SU-DHL-6 (cell line): Measurements from ENCODE around the gene GARIN5B.

Experiments
- CTCF ChIP-seq: fragments of 200-600 bp; sonication (generic); IDR thresholded peaks from one replicate; pipeline ENCODE4 v1.5.1; 2017; ENCODE audit warnings: antibody characterized with exemption, mild to moderate bottlenecking, low read length, moderate library complexity; ENCODE audit not compliant: insufficient read depth, poor library complexity, severe bottlenecking
- EZH2phosphoT487 ChIP-seq: fragments of 200-600 bp; sonication (generic), shearing (Covaris generic); conservative IDR thresholded peaks from 2 replicates; pipeline ENCODE4 v1.6.1; 2018; ENCODE audit warnings: mild to moderate bottlenecking, antibody characterized with exemption, low read length, moderate library complexity, mixed read lengths

DNA sequence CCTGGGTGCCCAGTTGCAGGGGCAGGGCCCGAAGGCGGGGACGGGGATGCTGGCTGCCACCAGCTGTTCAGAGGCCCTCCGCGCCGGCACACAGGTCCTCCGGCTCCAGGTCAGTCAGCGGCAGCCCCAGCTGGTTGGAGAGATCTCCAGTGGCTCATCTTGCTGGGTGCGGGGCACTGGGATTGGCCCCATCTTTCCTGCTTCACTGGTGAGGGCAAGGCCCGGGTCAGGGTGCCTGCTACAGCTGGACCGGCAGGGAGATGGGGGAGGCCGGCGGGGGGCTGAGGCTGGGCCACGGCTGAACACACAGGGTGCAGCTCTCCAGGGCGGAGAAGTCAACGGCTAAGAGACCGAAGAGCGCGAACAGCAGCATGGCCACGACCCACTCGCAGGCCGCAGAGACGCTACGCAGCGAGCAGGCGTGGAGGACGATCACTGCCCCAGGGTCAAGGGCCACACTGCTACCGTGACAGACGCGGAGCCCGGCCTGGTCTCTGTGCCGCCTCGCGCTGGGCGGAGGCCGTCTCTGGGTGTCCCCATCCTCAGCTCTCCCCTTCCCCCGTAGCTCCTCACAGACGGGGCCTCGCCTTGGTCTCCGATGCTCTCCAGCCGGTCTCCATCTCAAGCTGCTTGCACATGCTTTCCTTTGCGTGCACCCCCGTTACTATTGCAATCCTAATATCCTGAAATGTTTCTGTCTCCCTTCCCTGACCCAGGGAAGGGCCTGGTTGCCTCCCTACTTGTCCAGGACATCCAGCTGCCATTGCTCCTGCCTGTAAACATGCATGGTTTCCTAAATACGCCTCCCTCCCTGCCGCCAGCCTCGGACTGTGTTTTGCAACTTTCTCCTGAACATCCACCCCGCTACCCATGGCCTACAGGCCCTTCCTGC, 50.2 kb downstream of the GARIN5B start:
- no peak for TF ChIP-seq CTCF
- no peak for TF ChIP-seq EZH2phosphoT487
